Adrenal gland (tissue), 12 donors: ENCODE data around the gene ZNF823. TPM values are rescaled to one million over a fixed set of nuclear protein-coding genes. Genes with fewer than 3 reads are reported as not detected.

Experiments
- DNase-seq, 7 donors: peaks; one replicate each; pipeline ENCODE4 v3.0.0-alpha.2; 2019 to 2020
- H3K27ac ChIP-seq, 5 donors: fragments of 200-600 bp; sonication (generic) in 4 of 5; 1 replicate in 3 of 5; 2 replicates in 2 of 5; pipeline versions ENCODE4 v1.5.1 to v1.8.0; 2016 to 2020; ENCODE audit warnings: mild to moderate bottlenecking in 1 of 5
- H3K27me3 ChIP-seq: fragments of 200-600 bp; 2 replicates; pipeline ENCODE4 v1.8.0; 2021
- H3K36me3 ChIP-seq, 2 donors: fragments of 200-600 bp; replicated peaks in 1 of 2; 1 replicate in 1 of 2; 2 replicates in 1 of 2; pipeline versions ENCODE4 v1.5.1 to v1.8.0; 2018 to 2022
- H3K4me1 ChIP-seq, 2 donors: fragments of 200-600 bp; replicated peaks in 1 of 2; 1 replicate in 1 of 2; 2 replicates in 1 of 2; pipeline versions ENCODE4 v1.5.1 to v1.8.0; 2018 to 2021
- H3K4me3 ChIP-seq, 4 donors: fragments of 200-600 bp; sonication (generic) in 3 of 4; one replicate each; pipeline ENCODE4 v1.5.1; 2016 to 2018
- H3K9me3 ChIP-seq, 3 donors: fragments of 200-600 bp; sonication (generic) in 1 of 3; replicated peaks in 1 of 3; 1 replicate in 2 of 3; 2 replicates in 1 of 3; pipeline versions ENCODE4 v1.5.1 to v1.8.0; 2016 to 2021
- POLR2A ChIP-seq, 2 donors: fragments of 450-650 bp; IDR thresholded peaks; one replicate each; pipeline ENCODE4 v1.6.1; 2017; ENCODE audit warnings: antibody characterized with exemption in 2 of 2, mild to moderate bottlenecking in 2 of 2, moderate library complexity in 1 of 2
- WGBS, 4 donors: extraction: QIAGEN DNeasy Blood & Tissue Kit in 2 of 4; methylation state at CpG; one replicate each; pipeline versions ENCODE4 v1.1.5 to v1.1.7; 2013 to 2017; 5-methylcytosine and 5-hydroxymethylcytosine counted together
- intact Hi-C, 2 donors: fragments of 100-400 bp; cut with DNase I; formaldehyde crosslinking; loops; one replicate each; pipeline versions ENCODE4 v1.14.1 to v1.15.0; 2022 to 2023
- polyA plus RNA-seq, 3 donors: library from polyadenylated mRNA; stranded (reverse); fragments of 200-250 nt in 2 of 3; fragments of 350-450 nt in 1 of 3; fragmentation: Illumina TruSeq in 1 of 3; extraction: RNeasy Lipid Tissue Mini Kit (QIAGEN cat#74804) in 1 of 3; gene quantifications; one replicate each; pipeline ENCODE4 v1.2.3, GENCODE V29; 2013 to 2014
- total RNA-seq, 9 donors: library from RNA; depleted of rRNA in 4 of 9; stranded (reverse); fragments of >200 nt in 4 of 9; fragments of 120-200 nt in 1 of 9; fragmentation: NEBNext Ultra II Directional in 1 of 9; extraction: Animal tissue kit (Norgen Biotek cat#: 25700) in 1 of 9; gene quantifications; one replicate each; pipeline versions ENCODE4 v1.1.0 to v1.2.4, GENCODE V29; 2013 to 2023
- TF ChIP-seq, protein P1 (sequence below), 6 experiments: fragments of 450-650 bp in 4 of 6; fragments of 200-600 bp in 2 of 6; sonication (generic) in 1 of 6; IDR thresholded peaks; 1 replicate in 5 of 6; 2 replicates in 1 of 6; pipeline versions ENCODE4 v1.5.1 to v1.8.0; 2016 to 2021; ENCODE audit warnings: antibody characterized with exemption in 6 of 6, mild to moderate bottlenecking in 2 of 6, moderate library complexity in 1 of 6
- donor health status: healthy with polysubstance abuse.
- donor health status: Bipolar disorder and iron deficiency.
- donor health status: DM: yes; HTN: yes; CAD: no.
- donor health status: DM: no; HTN: no; CAD: no.
- donor health status: DM: no; HTN: no; CAD: no.
- donor health status: DM: yes; HTN: yes; CAD: no.

ZNF823 gene
- total and polyA plus RNA-seq, 12 donors: 2.6 to 9.1 (median 4.1) TPM

DNA sequence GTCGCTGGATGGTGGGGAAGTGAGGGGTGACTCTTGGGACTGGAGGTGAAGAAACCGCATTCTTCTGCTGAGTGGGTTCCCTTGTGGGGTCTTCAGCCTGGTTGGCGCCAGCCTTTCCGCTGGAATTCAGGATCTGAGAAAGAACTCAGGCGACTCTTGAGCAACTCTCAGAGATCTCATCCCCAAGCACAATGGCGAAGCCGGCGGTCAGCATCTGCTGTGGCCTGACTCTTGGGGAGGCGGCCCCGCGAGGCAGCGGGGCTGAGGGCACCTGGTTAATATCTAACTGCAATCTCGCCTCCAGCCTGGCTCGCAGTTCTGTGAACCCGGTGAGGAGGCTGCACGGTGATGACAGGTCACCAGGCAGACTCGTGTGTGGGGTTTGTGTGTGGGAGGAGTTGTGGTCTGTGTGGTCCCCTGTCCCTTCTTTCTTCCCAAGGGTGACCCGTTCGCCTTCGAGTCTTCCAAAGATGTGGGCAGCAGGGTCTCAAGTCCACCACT, 28.9 kb upstream of the ZNF823 start:
- no peak for TF ChIP-seq POLR2A (IDR thresholded peaks at IDR 0.05)
- TF ChIP-seq, protein P1, sequence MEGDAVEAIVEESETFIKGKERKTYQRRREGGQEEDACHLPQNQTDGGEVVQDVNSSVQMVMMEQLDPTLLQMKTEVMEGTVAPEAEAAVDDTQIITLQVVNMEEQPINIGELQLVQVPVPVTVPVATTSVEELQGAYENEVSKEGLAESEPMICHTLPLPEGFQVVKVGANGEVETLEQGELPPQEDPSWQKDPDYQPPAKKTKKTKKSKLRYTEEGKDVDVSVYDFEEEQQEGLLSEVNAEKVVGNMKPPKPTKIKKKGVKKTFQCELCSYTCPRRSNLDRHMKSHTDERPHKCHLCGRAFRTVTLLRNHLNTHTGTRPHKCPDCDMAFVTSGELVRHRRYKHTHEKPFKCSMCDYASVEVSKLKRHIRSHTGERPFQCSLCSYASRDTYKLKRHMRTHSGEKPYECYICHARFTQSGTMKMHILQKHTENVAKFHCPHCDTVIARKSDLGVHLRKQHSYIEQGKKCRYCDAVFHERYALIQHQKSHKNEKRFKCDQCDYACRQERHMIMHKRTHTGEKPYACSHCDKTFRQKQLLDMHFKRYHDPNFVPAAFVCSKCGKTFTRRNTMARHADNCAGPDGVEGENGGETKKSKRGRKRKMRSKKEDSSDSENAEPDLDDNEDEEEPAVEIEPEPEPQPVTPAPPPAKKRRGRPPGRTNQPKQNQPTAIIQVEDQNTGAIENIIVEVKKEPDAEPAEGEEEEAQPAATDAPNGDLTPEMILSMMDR (IDR thresholded peaks at IDR 0.05): no peak
- H3K36me3 ChIP-seq: no peaks in the 10 kb centered on the region

DNA sequence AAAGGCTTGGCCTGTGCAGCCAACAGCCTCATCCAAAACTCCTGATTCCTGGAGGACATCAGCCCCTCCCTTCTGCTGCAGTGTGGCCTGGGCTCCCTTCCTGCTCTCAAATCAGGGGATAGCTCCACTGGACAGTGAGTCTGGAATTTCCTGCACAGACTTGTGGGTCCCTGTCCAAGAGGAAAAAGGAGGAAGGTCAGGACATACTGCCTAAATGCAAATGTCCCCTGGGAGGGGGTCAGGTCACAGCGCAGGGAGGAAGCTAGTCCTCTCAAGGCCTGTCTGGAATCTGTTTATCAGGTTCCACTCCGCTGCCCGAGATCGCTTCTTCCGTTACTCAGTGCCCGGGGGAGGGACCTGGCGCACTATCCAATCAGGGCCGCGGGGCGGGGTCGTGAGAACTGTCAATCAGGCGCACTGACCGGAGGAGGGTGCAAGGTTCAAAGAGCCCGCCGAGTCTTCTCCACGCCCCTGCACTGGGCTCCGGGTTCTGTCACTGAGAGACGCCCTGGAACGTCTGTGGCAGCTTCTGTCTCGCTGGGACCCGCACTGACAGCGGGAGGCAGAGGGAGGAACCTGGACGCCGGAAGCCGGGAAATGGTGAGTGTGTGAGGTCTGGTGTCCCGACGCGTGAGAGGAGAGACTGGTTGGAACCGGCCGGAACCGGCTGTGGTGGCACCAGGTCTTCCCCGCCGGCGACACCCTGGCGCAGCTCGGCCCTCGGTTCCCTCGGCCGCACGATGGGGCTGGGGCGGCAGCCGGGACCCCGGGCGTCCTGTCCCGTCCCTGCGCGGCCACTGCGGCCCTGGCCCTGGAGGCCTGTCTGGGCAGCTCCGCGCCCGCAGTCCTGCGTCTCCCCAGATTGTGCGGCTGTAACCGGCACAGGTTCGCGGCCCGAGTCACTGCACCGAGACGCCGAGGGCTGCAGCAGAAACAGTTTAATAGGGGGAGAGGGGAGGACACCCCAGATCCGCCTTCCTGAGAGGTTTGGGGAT, 28.1 kb upstream of the ZNF823 start, which contains the start of gene ZNF441:
TSS of gene ZNF441 (plus strand) at position 404 of the 995 bp plus-strand sequence. CDS start at position 598, 194 bp downstream.
- H3K4me1 ChIP-seq: peaks cover 0 to 14% of the 10 kb centered on the region in 2 donors
- peak within 1 kb of the TSS; percentile 71 to 97 (median 95) for H3K27ac ChIP-seq
- TF ChIP-seq, protein P1 (IDR thresholded peaks at IDR 0.05): peak in 1 of 6 experiments; percentile 4
- TF ChIP-seq POLR2A (IDR thresholded peaks at IDR 0.05): peak; percentile 41 to 90
- 0% methylated on average over 17 to 61 of the region's 61 CpGs for whole genome bisulfite sequencing, 4 donors
- DNase-seq: peak; percentile 98 to 99 (median 99)
- peak within 1 kb of the TSS in 3 of 4 donors; percentile 22 to 87 (median 71) for H3K4me3 ChIP-seq
- H3K27me3 ChIP-seq: no peaks in the 10 kb centered on the region
- no peaks in the 10 kb centered on the region for H3K36me3 ChIP-seq
- intact Hi-C loops: no loop called here
- H3K9me3 ChIP-seq: no peaks in the 10 kb centered on the region

More for the DNA sequence above, 28.9 kb upstream of the ZNF823 start:
- peaks cover 0 to under 1% (median 0%) of the 10 kb centered on the region in 3 donors for H3K9me3 ChIP-seq
- H3K4me3 ChIP-seq: peak overlapping the region in 3 of 4 donors; percentile 22 to 87 (median 71)
- peak; percentile 33 to 68 (median 40) for DNase-seq
- H3K27ac ChIP-seq: peak overlapping the region; percentile 71 to 97 (median 95)
- 0 to 10% (median 3%) methylated on average over 3 to 20 of the region's 20 CpGs for WGBS, 4 donors
- intact Hi-C loops: no loop called here
- no peaks in the 10 kb centered on the region for H3K27me3 ChIP-seq
- H3K4me1 ChIP-seq: peaks cover 0 to 14% of the 10 kb centered on the region in 2 donors

DNA sequence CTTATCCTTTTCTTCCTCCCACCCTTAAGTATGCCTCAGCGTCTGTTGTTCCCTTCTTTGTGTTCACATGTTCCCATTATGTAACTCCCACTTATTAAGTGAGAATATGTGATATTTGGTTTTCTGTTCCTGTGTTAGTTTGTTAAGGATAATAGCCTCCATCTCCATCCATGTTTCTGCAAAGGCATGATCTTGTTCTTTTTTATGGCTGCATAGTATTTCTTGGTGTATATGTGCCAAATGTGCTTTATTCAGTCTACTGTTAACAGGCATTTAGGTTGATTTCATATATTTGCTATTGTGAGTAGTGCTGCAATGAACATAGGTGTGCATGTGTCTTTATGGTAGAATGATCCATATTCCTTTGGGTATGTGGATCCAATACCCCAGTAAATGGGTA, 24.9 kb upstream of the ZNF823 start:
- Histone ChIP-seq H3K27ac (no peak overlapping the region), H3K9me3 (no peaks in the 10 kb centered on the region), H3K4me1 (peaks cover 0 to 14% of the 10 kb centered on the region in 2 donors), H3K4me3 (no peak overlapping the region), H3K36me3 (no peaks in the 10 kb centered on the region), H3K27me3 (no peaks in the 10 kb centered on the region)
- intact Hi-C loops: no loop called here
- 78 to 96% (median 88%) methylated on average over 1 of the region's 1 CpG for WGBS, 4 donors
- TF ChIP-seq, protein P1 (IDR thresholded peaks at IDR 0.05): no peak
- no peak for DNase-seq

DNA sequence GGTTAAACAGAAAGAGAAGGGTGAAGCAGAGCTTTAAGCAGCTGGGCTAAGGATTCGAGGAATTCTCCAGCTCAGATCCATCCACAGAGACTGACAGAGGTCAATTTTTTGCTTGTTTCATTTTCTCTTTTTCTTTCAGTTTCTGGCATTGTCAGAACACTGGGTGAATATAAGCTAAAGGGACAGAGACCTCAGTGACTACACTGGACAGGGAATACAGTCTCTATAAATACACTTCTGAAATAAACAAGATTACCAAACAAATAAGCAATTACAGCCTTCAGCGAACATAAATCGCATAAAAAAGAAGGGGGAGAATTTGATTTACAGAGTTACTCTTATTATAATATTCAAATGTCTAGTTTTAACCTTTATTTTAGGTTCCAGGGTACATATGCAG, 24.4 kb upstream of the ZNF823 start:
- H3K27me3 ChIP-seq: no peaks in the 10 kb centered on the region
- no peak overlapping the region for H3K4me3 ChIP-seq
- H3K4me1 ChIP-seq: peaks cover 0 to 10% of the 10 kb centered on the region in 2 donors
- intact Hi-C loops: no loop called here
- 67 to 84% (median 80%) methylated on average over 3 of the region's 3 CpGs for WGBS, 4 donors
- H3K27ac ChIP-seq: no peak overlapping the region
- H3K9me3 ChIP-seq: no peaks in the 10 kb centered on the region
- H3K36me3 ChIP-seq: no peaks in the 10 kb centered on the region
- no peak for TF ChIP-seq POLR2A (IDR thresholded peaks at IDR 0.05)
- TF ChIP-seq, protein P1 (IDR thresholded peaks at IDR 0.05): no peak
- DNase-seq: no peak
